Hepatocyte (in vitro differentiated cells): ENCODE data around the gene HS3ST4.

Source experiments
- CTCF ChIP-seq: fragments of 200-600 bp; sonication (generic); IDR thresholded peaks from 2 replicates; pipeline ENCODE4 v1.5.1; 2016; ENCODE audit warnings: antibody characterized with exemption, mild to moderate bottlenecking; ENCODE audit not compliant: poor library complexity
- EZH2 ChIP-seq: fragments of 200-600 bp; sonication (generic); IDR thresholded peaks from 2 replicates; pipeline ENCODE4 v1.6.1; 2016; ENCODE audit warnings: antibody characterized with exemption, mild to moderate bottlenecking, borderline replicate concordance

GRCh38 chr16:25693631-25694030, 1.9 kb downstream of the HS3ST4 start:
- TF ChIP-seq CTCF (no peak), EZH2 (no peak)
